Neuronal stem cell (in vitro differentiated cells): ENCODE results near the gene KCTD3.

Experiments
- DNase-seq: peaks from one replicate; pipeline ENCODE4 v3.0.0-alpha.2; 2013; ENCODE audit warnings: low spot score
- H2AFZ ChIP-seq: one replicate; pipeline ENCODE4 v1.6.1; 2013; ENCODE audit warnings: mild to moderate bottlenecking, low read length, inconsistent platforms
- H2AK5ac ChIP-seq: 2 replicates; pipeline ENCODE4 v1.6.1; 2013; ENCODE audit warnings: low read depth, mild to moderate bottlenecking, inconsistent platforms, low read length, moderate library complexity, mixed read lengths
- H2BK120ac ChIP-seq: 2 replicates; pipeline ENCODE4 v1.6.1; 2013; ENCODE audit warnings: low read depth, mild to moderate bottlenecking, inconsistent platforms, low read length, moderate library complexity, mixed read lengths
- H2BK12ac ChIP-seq: one replicate; pipeline ENCODE4 v1.6.1; 2013; ENCODE audit warnings: low read length, inconsistent platforms
- H2BK15ac ChIP-seq: 2 replicates; pipeline ENCODE4 v1.6.1; 2013; ENCODE audit warnings: mild to moderate bottlenecking, low read length, inconsistent platforms, mixed read lengths
- H2BK5ac ChIP-seq: one replicate; pipeline ENCODE4 v1.6.1; 2013; ENCODE audit warnings: inconsistent platforms, mild to moderate bottlenecking, low read length, moderate library complexity
- H3K14ac ChIP-seq: one replicate; pipeline ENCODE4 v1.6.1; 2013; ENCODE audit warnings: low read length, inconsistent platforms
- H3K18ac ChIP-seq: 2 replicates; pipeline ENCODE4 v1.6.1; 2013; ENCODE audit warnings: low read length, inconsistent platforms
- H3K23ac ChIP-seq: 2 replicates; pipeline ENCODE4 v1.6.1; 2013; ENCODE audit warnings: low read depth, mild to moderate bottlenecking, mixed read lengths, low read length, inconsistent platforms; ENCODE audit not compliant: poor library complexity
- H3K27ac ChIP-seq: replicated peaks from 3 replicates; pipeline ENCODE4 v1.5.1; 2013; ENCODE audit warnings: low read length, inconsistent platforms
- H3K27me3 ChIP-seq, 3 experiments: 2 replicates each; pipeline ENCODE4 v1.6.1; 2013; ENCODE audit warnings: low read length in 3 of 3, mild to moderate bottlenecking in 2 of 3, inconsistent platforms in 1 of 3, low read depth in 1 of 3, mixed read lengths in 1 of 3, moderate library complexity in 1 of 3; ENCODE audit not compliant: control insufficient read depth in 3 of 3, insufficient read depth in 3 of 3
- H3K36me3 ChIP-seq, 2 donors: replicated peaks in 1 of 2; 2 replicates each; pipeline ENCODE4 v1.6.1; 2013; ENCODE audit warnings: low read length in 2 of 2; ENCODE audit not compliant: control insufficient read depth in 2 of 2, insufficient read depth in 2 of 2
- H3K4ac ChIP-seq: 2 replicates; pipeline ENCODE4 v1.6.1; 2013; ENCODE audit warnings: inconsistent platforms, mild to moderate bottlenecking, low read length, moderate library complexity
- H3K4me1 ChIP-seq, 2 donors: 1 replicate in 1 of 2; 2 replicates in 1 of 2; pipeline ENCODE4 v1.6.1; 2013; ENCODE audit warnings: low read length in 2 of 2, low read depth in 1 of 2; ENCODE audit not compliant: control insufficient read depth in 2 of 2, insufficient read depth in 1 of 2
- H3K4me2 ChIP-seq: one replicate; pipeline ENCODE4 v1.6.1; 2013; ENCODE audit warnings: mild to moderate bottlenecking, low read length, inconsistent platforms; ENCODE audit not compliant: insufficient read depth, poor library complexity, severe bottlenecking
- H3K4me3 ChIP-seq, 2 donors: 2 replicates each; pipeline ENCODE4 v1.5.1; 2013; ENCODE audit warnings: low read length in 2 of 2, mild to moderate bottlenecking in 2 of 2, inconsistent platforms in 1 of 2, moderate library complexity in 1 of 2
- H3K79me1 ChIP-seq: one replicate; pipeline ENCODE4 v1.6.1; 2013; ENCODE audit warnings: low read depth, mild to moderate bottlenecking, inconsistent platforms, low read length, moderate library complexity
- H3K9ac ChIP-seq: one replicate; pipeline ENCODE4 v1.6.1; 2013; ENCODE audit warnings: mild to moderate bottlenecking, low read depth, low read length, inconsistent platforms; ENCODE audit not compliant: poor library complexity
- H3K9me3 ChIP-seq, 2 donors: replicated peaks in 1 of 2; 2 replicates each; pipeline versions ENCODE3 to v1.6.1; 2013; ENCODE audit warnings: low read length in 2 of 2, mild to moderate bottlenecking in 2 of 2, inconsistent platforms in 1 of 2, low read depth in 1 of 2, mixed read lengths in 1 of 2, moderate library complexity in 1 of 2; ENCODE audit not compliant: control insufficient read depth in 2 of 2, insufficient read depth in 1 of 2
- H4K8ac ChIP-seq: one replicate; pipeline ENCODE4 v1.6.1; 2013; ENCODE audit warnings: low read depth, mild to moderate bottlenecking, inconsistent platforms, low read length, moderate library complexity
- H4K91ac ChIP-seq: one replicate; pipeline ENCODE4 v1.6.1; 2013; ENCODE audit warnings: low read length, low read depth, mild to moderate bottlenecking, inconsistent platforms; ENCODE audit not compliant: poor library complexity
- WGBS, 2 donors: extraction: QIAGEN DNeasy Blood & Tissue Kit; methylation state at CpG; one replicate each; pipeline ENCODE4 v1.1.7; 2013; ENCODE audit warnings: missing lambda C conversion rate in 2 of 2, mixed read lengths in 1 of 2; ENCODE audit not compliant: insufficient read length in 2 of 2, insufficient replicate concordance in 1 of 2; ENCODE audit errors: extremely low coverage in 2 of 2; 5-methylcytosine and 5-hydroxymethylcytosine counted together

KCTD3 gene

GRCh38 chr1:215645182-215645581 lies 78.1 kb downstream of the KCTD3 start:
- H3K4me3 ChIP-seq: no peak overlapping the region
- no peak overlapping the region for H4K8ac ChIP-seq
- H3K36me3 ChIP-seq: no peaks in the 10 kb centered on the region

GRCh38 chr1:215645861-215646260 lies 78.8 kb downstream of the KCTD3 start:
- Histone ChIP-seq H3K79me1 (no peaks in the 10 kb centered on the region), H2BK5ac (no peak overlapping the region), H3K23ac (no peak overlapping the region), H3K4me1 (no peaks in the 10 kb centered on the region), H4K91ac (no peak overlapping the region), H3K9ac (no peak overlapping the region), H3K14ac (no peak overlapping the region), H3K4me2 (no peak overlapping the region), H3K27me3 (peaks cover 0 to 3% (median 0%) of the 10 kb centered on the region in 3 experiments), H2BK120ac (no peak overlapping the region), H3K18ac (no peak overlapping the region), H3K4me3 (no peak overlapping the region), H3K27ac (no peak overlapping the region), H3K36me3 (no peaks in the 10 kb centered on the region), H3K4ac (no peak overlapping the region), H4K8ac (no peak overlapping the region), H2BK12ac (no peak overlapping the region), H3K9me3 (no peaks in the 10 kb centered on the region), H2AFZ (no peak overlapping the region), H2AK5ac (no peak overlapping the region), H2BK15ac (no peak overlapping the region)
- no peak for DNase-seq
- WGBS, 2 donors: no CpG with 5 or more reads among the region's 2 CpGs

More at GRCh38 chr1:215645182-215645581, 78.1 kb downstream of the KCTD3 start:
- Histone ChIP-seq H3K4me2 (no peak overlapping the region), H3K27ac (no peak overlapping the region), H3K9me3 (no peaks in the 10 kb centered on the region), H2BK120ac (no peak overlapping the region), H3K4ac (no peak overlapping the region), H3K14ac (no peak overlapping the region), H3K4me1 (no peaks in the 10 kb centered on the region), H4K91ac (no peak overlapping the region), H3K18ac (no peak overlapping the region), H2AFZ (no peak overlapping the region), H3K9ac (no peak overlapping the region), H2BK15ac (no peak overlapping the region), H3K27me3 (peaks cover 0 to 3% (median 0%) of the 10 kb centered on the region in 3 experiments), H3K23ac (no peak overlapping the region), H2BK5ac (no peak overlapping the region), H3K79me1 (no peaks in the 10 kb centered on the region), H2AK5ac (no peak overlapping the region), H2BK12ac (no peak overlapping the region)
- no peak for DNase-seq
- 100% methylated on average over 1 of the region's 4 CpGs; no CpG with 5 or more reads in 1 of the 2 donors for WGBS, 2 donors

GRCh38 chr1:215647738-215648137 lies 80.6 kb downstream of the KCTD3 start:
- H4K8ac ChIP-seq: no peak overlapping the region
- H3K4me3 ChIP-seq: no peak overlapping the region
- H3K27ac ChIP-seq: no peak overlapping the region
- H3K23ac ChIP-seq: no peak overlapping the region
- no peak overlapping the region for H4K91ac ChIP-seq
- H3K4me1 ChIP-seq: no peaks in the 10 kb centered on the region
- H2BK12ac ChIP-seq: no peak overlapping the region
- no peak overlapping the region for H3K4me2 ChIP-seq
- no peak overlapping the region for H3K18ac ChIP-seq
- DNase-seq: no peak
- WGBS, 2 donors: no CpG with 5 or more reads among the region's 3 CpGs
- no peak overlapping the region for H2BK5ac ChIP-seq
- H3K36me3 ChIP-seq: no peaks in the 10 kb centered on the region
- no peak overlapping the region for H2AK5ac ChIP-seq
- H3K79me1 ChIP-seq: no peaks in the 10 kb centered on the region
- no peak overlapping the region for H2AFZ ChIP-seq
- no peak overlapping the region for H3K4ac ChIP-seq
- H3K9me3 ChIP-seq: no peaks in the 10 kb centered on the region
- peaks cover 0 to 3% (median 0%) of the 10 kb centered on the region in 3 experiments for H3K27me3 ChIP-seq
- H2BK15ac ChIP-seq: no peak overlapping the region
- H3K14ac ChIP-seq: no peak overlapping the region
- no peak overlapping the region for H2BK120ac ChIP-seq
- H3K9ac ChIP-seq: no peak overlapping the region

GRCh38 chr1:215648957-215649356 lies 81.9 kb downstream of the KCTD3 start:
- no peak overlapping the region for H3K4me2 ChIP-seq
- no peak for DNase-seq
- H2BK120ac ChIP-seq: no peak overlapping the region
- H3K4ac ChIP-seq: no peak overlapping the region
- H3K18ac ChIP-seq: no peak overlapping the region
- no peaks in the 10 kb centered on the region for H3K4me1 ChIP-seq
- no peak overlapping the region for H3K27ac ChIP-seq
- no CpG with 5 or more reads among the region's 4 CpGs for WGBS, 2 donors
- H3K23ac ChIP-seq: no peak overlapping the region
- no peaks in the 10 kb centered on the region for H3K36me3 ChIP-seq
- no peak overlapping the region for H2BK15ac ChIP-seq
- H2BK12ac ChIP-seq: no peak overlapping the region
- H3K79me1 ChIP-seq: no peaks in the 10 kb centered on the region
- no peak overlapping the region for H4K8ac ChIP-seq
- H3K4me3 ChIP-seq: no peak overlapping the region
- H3K27me3 ChIP-seq: peaks cover 0 to 3% (median 0%) of the 10 kb centered on the region in 3 experiments
- no peak overlapping the region for H2AFZ ChIP-seq
- H3K9me3 ChIP-seq: no peaks in the 10 kb centered on the region
- H2BK5ac ChIP-seq: no peak overlapping the region
- H3K14ac ChIP-seq: no peak overlapping the region
- H4K91ac ChIP-seq: no peak overlapping the region
- no peak overlapping the region for H3K9ac ChIP-seq
- no peak overlapping the region for H2AK5ac ChIP-seq
